HepG2 (cell line): ENCODE measurements around the gene MAP3K19. TPM values are rescaled to one million over a fixed set of nuclear protein-coding genes. Genes with fewer than 3 reads are reported as not detected.

Experiments used
- FIP1L1 ChIP-seq: fragments of 200-400 bp; formaldehyde crosslinking; IDR thresholded peaks from 2 replicates; pipeline ENCODE4 v1.6.1; 2018; ENCODE audit warnings: low read depth, mild to moderate bottlenecking, low read length, moderate library complexity, borderline replicate concordance; ENCODE audit not compliant: insufficient read depth
- FOXA1 ChIP-seq, 2 experiments: fragments of 450-650 bp in 1 of 2; sonication (generic) in 1 of 2; formaldehyde crosslinking in 1 of 2; IDR thresholded peaks; 2 replicates each; pipeline versions ENCODE4 v1.4.0 to v1.6.1; 2016 to 2020; ENCODE audit warnings: missing genetic modification reagents in 1 of 2
- HNF1A ChIP-seq, 2 experiments: sonication (generic) in 1 of 2; formaldehyde crosslinking in 1 of 2; IDR thresholded peaks; 2 replicates each; pipeline versions ENCODE4 v1.4.0 to v1.6.1; 2016 to 2020; ENCODE audit warnings: borderline replicate concordance in 1 of 2, low read depth in 1 of 2, mild to moderate bottlenecking in 1 of 2, missing genetic modification reagents in 1 of 2
- MBNL3 ChIP-seq: fragments of 250-450 bp; sonication (Bioruptor Pico); conservative IDR thresholded peaks from 2 replicates; pipeline ENCODE4 v1.8.0; 2022; ENCODE audit warnings: mild to moderate bottlenecking, inconsistent platforms
- MIER3 ChIP-seq: IDR thresholded peaks from 2 replicates; pipeline ENCODE4 v1.6.1; 2016; ENCODE audit warnings: missing compliant biosample characterization, borderline replicate concordance
- PTBP1 ChIP-seq: fragments of 200-400 bp; formaldehyde crosslinking; IDR thresholded peaks from 2 replicates; pipeline ENCODE4 v1.6.1; 2018; ENCODE audit warnings: low read length, low read depth; ENCODE audit not compliant: poor library complexity, severe bottlenecking
- SOX5 ChIP-seq: IDR thresholded peaks from 2 replicates; pipeline ENCODE4 v1.6.1; 2016; ENCODE audit warnings: borderline replicate concordance
- SPEN ChIP-seq: sonication (generic); formaldehyde crosslinking; IDR thresholded peaks from 2 replicates; pipeline ENCODE4 v1.5.1; 2020; ENCODE audit warnings: low read depth, mild to moderate bottlenecking, missing genetic modification reagents
- ZBTB38 ChIP-seq: sonication (generic); formaldehyde crosslinking; IDR thresholded peaks from 2 replicates; pipeline ENCODE4 v1.5.1; 2020; ENCODE audit warnings: mild to moderate bottlenecking, missing genetic modification reagents
- polyA plus RNA-seq, 8 experiments: library from polyadenylated mRNA; depleted of rRNA in 3 of 8; stranded (reverse) in 7 of 8; unstranded in 1 of 8; fragments of >200 nt; fragmentation: Illumina TruSeq in 4 of 8; extraction: Trizol in 4 of 8; gene quantifications; 2 replicates each; pipeline versions ENCODE4 v1.2.1 to v1.2.3, GENCODE V29; 2011 to 2016; ENCODE audit warnings: low read depth in 4 of 8, missing spikeins in 1 of 8, mixed read lengths in 1 of 8; ENCODE audit not compliant: insufficient read depth in 1 of 8
- total RNA-seq, 5 experiments: library from RNA; depleted of rRNA; stranded (reverse); fragments of >200 nt; fragmentation: Illumina TruSeq; extraction: Trizol; gene quantifications; 2 replicates each; pipeline ENCODE4 v1.2.3, GENCODE V29; 2016; ENCODE audit warnings: low read depth in 1 of 5
- TF ChIP-seq, protein P1 (sequence below): sonication (generic); formaldehyde crosslinking; IDR thresholded peaks from 2 replicates; pipeline ENCODE4 v1.8.0; 2022; ENCODE audit warnings: missing genetic modification reagents, mild to moderate bottlenecking, moderate library complexity, borderline replicate concordance
- TF ChIP-seq, protein P2 (sequence below): sonication (generic); formaldehyde crosslinking; IDR thresholded peaks from 2 replicates; pipeline ENCODE4 v1.4.0; 2020; ENCODE audit warnings: missing genetic modification reagents, borderline replicate concordance
- TF ChIP-seq, protein P3 (sequence below): sonication (generic); formaldehyde crosslinking; IDR thresholded peaks from 2 replicates; pipeline ENCODE4 v1.4.0; 2020; ENCODE audit warnings: low read depth, missing genetic modification reagents

Gene MAP3K19
- total and polyA plus RNA-seq, 2 of the 13 experiments (the other 11 are each of a cell fraction or from before 2014, with no cell fraction given), result not detected

- TF ChIP-seq, protein P1, sequence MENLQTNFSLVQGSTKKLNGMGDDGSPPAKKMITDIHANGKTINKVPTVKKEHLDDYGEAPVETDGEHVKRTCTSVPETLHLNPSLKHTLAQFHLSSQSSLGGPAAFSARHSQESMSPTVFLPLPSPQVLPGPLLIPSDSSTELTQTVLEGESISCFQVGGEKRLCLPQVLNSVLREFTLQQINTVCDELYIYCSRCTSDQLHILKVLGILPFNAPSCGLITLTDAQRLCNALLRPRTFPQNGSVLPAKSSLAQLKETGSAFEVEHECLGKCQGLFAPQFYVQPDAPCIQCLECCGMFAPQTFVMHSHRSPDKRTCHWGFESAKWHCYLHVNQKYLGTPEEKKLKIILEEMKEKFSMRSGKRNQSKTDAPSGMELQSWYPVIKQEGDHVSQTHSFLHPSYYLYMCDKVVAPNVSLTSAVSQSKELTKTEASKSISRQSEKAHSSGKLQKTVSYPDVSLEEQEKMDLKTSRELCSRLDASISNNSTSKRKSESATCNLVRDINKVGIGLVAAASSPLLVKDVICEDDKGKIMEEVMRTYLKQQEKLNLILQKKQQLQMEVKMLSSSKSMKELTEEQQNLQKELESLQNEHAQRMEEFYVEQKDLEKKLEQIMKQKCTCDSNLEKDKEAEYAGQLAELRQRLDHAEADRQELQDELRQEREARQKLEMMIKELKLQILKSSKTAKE (CRISPR knock-in tag), result no peak; the same call in 1 of the 2 replicates
- TF ChIP-seq HNF1A (IDR thresholded peaks at IDR 0.05; ENCODE audit: low read depth), result peak; percentile 10; the same call in 1 of the 2 replicates
- peak; percentile 14; the same call in 1 of the 2 replicates for TF ChIP-seq HNF1A (CRISPR knock-in tag; IDR thresholded peaks at IDR 0.05; ENCODE audit: borderline replicate concordance)
- no peak for TF ChIP-seq MIER3
- TF ChIP-seq, protein P2, sequence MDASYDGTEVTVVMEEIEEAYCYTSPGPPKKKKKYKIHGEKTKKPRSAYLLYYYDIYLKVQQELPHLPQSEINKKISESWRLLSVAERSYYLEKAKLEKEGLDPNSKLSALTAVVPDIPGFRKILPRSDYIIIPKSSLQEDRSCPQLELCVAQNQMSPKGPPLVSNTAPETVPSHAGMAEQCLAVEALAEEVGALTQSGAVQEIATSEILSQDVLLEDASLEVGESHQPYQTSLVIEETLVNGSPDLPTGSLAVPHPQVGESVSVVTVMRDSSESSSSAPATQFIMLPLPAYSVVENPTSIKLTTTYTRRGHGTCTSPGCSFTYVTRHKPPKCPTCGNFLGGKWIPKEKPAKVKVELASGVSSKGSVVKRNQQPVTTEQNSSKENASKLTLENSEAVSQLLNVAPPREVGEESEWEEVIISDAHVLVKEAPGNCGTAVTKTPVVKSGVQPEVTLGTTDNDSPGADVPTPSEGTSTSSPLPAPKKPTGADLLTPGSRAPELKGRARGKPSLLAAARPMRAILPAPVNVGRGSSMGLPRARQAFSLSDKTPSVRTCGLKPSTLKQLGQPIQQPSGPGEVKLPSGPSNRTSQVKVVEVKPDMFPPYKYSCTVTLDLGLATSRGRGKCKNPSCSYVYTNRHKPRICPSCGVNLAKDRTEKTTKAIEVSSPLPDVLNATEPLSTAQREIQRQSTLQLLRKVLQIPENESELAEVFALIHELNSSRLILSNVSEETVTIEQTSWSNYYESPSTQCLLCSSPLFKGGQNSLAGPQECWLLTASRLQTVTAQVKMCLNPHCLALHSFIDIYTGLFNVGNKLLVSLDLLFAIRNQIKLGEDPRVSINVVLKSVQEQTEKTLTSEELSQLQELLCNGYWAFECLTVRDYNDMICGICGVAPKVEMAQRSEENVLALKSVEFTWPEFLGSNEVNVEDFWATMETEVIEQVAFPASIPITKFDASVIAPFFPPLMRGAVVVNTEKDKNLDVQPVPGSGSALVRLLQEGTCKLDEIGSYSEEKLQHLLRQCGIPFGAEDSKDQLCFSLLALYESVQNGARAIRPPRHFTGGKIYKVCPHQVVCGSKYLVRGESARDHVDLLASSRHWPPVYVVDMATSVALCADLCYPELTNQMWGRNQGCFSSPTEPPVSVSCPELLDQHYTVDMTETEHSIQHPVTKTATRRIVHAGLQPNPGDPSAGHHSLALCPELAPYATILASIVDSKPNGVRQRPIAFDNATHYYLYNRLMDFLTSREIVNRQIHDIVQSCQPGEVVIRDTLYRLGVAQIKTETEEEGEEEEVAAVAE (CRISPR knock-in tag), result no peak
- TF ChIP-seq MBNL3 (CRISPR knock-in tag), result no peak
- no peak for TF ChIP-seq FOXA1 (IDR thresholded peaks at IDR 0.05)
- TF ChIP-seq FOXA1 (CRISPR knock-in tag; IDR thresholded peaks at IDR 0.05), result no peak
- TF ChIP-seq SOX5, result no peak
- peak; percentile 79 for TF ChIP-seq PTBP1
- no peak for TF ChIP-seq FIP1L1
- TF ChIP-seq SPEN (CRISPR knock-in tag), result 0 out of 2 replicates have a peak, but pooled peaks have one; percentile 8
- TF ChIP-seq ZBTB38, result no peak
- TF ChIP-seq, protein P3, sequence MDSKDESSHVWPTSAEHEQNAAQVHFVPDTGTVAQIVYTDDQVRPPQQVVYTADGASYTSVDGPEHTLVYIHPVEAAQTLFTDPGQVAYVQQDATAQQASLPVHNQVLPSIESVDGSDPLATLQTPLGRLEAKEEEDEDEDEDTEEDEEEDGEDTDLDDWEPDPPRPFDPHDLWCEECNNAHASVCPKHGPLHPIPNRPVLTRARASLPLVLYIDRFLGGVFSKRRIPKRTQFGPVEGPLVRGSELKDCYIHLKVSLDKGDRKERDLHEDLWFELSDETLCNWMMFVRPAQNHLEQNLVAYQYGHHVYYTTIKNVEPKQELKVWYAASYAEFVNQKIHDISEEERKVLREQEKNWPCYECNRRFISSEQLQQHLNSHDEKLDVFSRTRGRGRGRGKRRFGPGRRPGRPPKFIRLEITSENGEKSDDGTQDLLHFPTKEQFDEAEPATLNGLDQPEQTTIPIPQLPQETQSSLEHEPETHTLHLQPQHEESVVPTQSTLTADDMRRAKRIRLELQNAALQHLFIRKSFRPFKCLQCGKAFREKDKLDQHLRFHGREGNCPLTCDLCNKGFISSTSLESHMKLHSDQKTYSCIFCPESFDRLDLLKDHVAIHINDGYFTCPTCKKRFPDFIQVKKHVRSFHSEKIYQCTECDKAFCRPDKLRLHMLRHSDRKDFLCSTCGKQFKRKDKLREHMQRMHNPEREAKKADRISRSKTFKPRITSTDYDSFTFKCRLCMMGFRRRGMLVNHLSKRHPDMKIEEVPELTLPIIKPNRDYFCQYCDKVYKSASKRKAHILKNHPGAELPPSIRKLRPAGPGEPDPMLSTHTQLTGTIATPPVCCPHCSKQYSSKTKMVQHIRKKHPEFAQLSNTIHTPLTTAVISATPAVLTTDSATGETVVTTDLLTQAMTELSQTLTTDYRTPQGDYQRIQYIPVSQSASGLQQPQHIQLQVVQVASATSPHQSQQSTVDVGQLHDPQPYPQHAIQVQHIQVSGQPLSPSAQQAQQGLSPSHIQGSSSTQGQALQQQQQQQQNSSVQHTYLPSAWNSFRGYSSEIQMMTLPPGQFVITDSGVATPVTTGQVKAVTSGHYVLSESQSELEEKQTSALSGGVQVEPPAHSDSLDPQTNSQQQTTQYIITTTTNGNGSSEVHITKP, result 0 out of 2 replicates have a peak, but pooled peaks have one; percentile 34
Observed at GRCh38 chr2:134917888-134918525, 129.2 kb downstream of the MAP3K19 start (continued).
